Measurements from ENCODE around the gene SLC43A3. TPM values are rescaled to one million over a fixed set of nuclear protein-coding genes. Genes with fewer than 3 reads are reported as not detected.

SLC43A3 gene
- 10.8 TPM for total RNA-seq (ENCODE audit: unreplicated experiment)
- long read RNA-seq, partial matches to known transcripts = 0 of 5 reads
- long read RNA-seq, other reads (novel, unspliced or antisense) = 2 of 5 reads

DNA sequence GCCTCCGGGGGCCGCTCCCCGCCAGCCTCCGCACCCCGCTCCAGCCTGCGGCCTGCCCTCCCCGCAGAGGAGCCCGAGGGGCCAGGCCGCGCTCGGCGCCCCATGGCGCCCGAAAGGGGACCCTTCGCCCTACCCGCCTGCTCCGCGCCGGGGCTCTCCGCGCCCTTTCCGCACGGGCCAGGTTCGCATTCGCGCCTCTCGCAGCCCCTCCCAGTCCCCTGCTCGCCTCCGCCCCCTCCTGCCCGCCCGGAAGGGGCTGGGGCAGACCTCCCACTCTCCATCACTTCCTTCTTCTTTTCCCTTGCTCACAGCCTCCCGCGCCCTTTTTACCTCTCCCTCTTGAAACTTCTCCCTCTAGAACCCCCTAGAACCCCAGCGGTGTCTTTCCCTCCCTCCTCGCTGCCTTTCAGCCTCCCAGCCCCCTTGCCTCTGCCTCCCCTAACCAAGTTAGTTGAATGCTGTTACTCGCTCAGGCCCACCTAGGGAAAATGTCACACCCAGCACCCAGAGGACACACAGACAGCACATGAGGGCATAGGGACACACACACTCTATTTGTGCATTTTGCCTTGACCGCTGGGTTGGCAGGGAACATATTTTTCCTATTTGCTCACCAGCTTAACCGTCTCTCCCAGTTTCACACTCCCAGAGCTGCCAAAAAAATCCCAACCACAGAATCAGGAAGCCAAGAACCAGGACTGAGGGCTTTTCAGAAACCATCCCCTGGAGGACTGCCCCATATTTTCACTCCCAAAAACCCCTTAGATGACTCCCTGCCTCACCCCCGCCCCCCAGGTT lies at the start of gene SLC43A3:
TSS of gene SLC43A3 (minus strand) at position 193 of the 798 bp plus-strand sequence. CDS start 949 bp downstream, outside the sequence.
- H3K27me3 Mint-ChIP-seq (ENCODE audit: unreplicated experiment) = peaks cover 5% of the 10 kb centered on the region
- peaks cover 5% of the 10 kb centered on the region for H3K4me1 Mint-ChIP-seq (ENCODE audit: low read depth, unreplicated experiment)
- peak; percentile 71 for DNase-seq
- H3K9me3 Mint-ChIP-seq (ENCODE audit: unreplicated experiment) = peaks cover 4% of the 10 kb centered on the region
- TF ChIP-seq, protein P1, sequence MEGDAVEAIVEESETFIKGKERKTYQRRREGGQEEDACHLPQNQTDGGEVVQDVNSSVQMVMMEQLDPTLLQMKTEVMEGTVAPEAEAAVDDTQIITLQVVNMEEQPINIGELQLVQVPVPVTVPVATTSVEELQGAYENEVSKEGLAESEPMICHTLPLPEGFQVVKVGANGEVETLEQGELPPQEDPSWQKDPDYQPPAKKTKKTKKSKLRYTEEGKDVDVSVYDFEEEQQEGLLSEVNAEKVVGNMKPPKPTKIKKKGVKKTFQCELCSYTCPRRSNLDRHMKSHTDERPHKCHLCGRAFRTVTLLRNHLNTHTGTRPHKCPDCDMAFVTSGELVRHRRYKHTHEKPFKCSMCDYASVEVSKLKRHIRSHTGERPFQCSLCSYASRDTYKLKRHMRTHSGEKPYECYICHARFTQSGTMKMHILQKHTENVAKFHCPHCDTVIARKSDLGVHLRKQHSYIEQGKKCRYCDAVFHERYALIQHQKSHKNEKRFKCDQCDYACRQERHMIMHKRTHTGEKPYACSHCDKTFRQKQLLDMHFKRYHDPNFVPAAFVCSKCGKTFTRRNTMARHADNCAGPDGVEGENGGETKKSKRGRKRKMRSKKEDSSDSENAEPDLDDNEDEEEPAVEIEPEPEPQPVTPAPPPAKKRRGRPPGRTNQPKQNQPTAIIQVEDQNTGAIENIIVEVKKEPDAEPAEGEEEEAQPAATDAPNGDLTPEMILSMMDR (IDR thresholded peaks at IDR 0.05; ENCODE audit: partially characterized antibody, unreplicated experiment) = no peak
- no peaks in the 10 kb centered on the region for H3K36me3 Mint-ChIP-seq (ENCODE audit: unreplicated experiment)
- no peak within 1 kb of the TSS for H3K27ac Mint-ChIP-seq (ENCODE audit: unreplicated experiment)
- H3K4me3 Mint-ChIP-seq (ENCODE audit: unreplicated experiment) = peak within 1 kb of the TSS; percentile 77

DNA sequence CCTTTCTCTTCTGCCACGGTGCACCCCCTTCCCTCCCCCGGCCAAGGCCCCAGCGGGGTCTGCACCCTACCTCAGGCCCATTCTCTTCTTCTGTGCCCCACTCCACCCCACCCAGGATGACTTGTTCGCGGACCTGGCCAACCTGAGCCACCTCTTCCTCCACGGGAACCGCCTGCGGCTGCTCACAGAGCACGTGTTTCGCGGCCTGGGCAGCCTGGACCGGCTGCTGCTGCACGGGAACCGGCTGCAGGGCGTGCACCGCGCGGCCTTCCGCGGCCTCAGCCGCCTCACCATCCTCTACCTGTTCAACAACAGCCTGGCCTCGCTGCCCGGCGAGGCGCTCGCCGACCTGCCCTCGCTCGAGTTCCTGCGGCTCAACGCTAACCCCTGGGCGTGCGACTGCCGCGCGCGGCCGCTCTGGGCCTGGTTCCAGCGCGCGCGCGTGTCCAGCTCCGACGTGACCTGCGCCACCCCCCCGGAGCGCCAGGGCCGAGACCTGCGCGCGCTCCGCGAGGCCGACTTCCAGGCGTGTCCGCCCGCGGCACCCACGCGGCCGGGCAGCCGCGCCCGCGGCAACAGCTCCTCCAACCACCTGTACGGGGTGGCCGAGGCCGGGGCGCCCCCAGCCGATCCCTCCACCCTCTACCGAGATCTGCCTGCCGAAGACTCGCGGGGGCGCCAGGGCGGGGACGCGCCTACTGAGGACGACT lies 49.3 kb upstream of the SLC43A3 start:
- Mint-ChIP-seq H3K27ac (ENCODE audit: unreplicated experiment) (peak overlapping the region; percentile 66), H3K27me3 (ENCODE audit: unreplicated experiment) (peaks cover 35% of the 10 kb centered on the region), H3K36me3 (ENCODE audit: unreplicated experiment) (peaks cover 5% of the 10 kb centered on the region), H3K4me3 (ENCODE audit: unreplicated experiment) (peak overlapping the region; percentile 71), H3K9me3 (ENCODE audit: unreplicated experiment) (peaks cover 33% of the 10 kb centered on the region), H3K4me1 (ENCODE audit: low read depth, unreplicated experiment) (peaks cover 52% of the 10 kb centered on the region)
- TF ChIP-seq, protein P1 (IDR thresholded peaks at IDR 0.05; ENCODE audit: partially characterized antibody, unreplicated experiment) = no peak
- DNase-seq = peak; percentile 51

DNA sequence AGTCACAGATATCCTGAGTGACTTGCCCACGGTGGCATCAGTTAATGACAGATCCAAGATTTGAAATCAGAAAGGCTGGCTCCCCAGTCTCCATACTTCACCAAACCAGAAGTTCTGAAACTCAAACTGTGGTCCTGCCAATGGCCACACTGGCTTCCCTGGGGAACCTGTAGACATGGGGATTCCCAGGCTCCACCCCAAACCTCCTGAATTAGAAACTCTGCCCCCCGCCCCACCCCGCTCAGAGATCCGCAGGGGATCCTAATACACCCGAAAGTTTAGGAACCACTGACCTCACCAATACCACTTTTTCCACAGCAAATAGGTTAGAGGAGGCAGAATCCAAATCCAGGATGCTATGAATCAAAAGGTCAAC lies 48.7 kb upstream of the SLC43A3 start:
- TF ChIP-seq, protein P1 (IDR thresholded peaks at IDR 0.05; ENCODE audit: partially characterized antibody, unreplicated experiment) = no peak
- H3K27me3 Mint-ChIP-seq (ENCODE audit: unreplicated experiment) = peaks cover 34% of the 10 kb centered on the region
- peaks cover 31% of the 10 kb centered on the region for H3K9me3 Mint-ChIP-seq (ENCODE audit: unreplicated experiment)
- H3K4me3 Mint-ChIP-seq (ENCODE audit: unreplicated experiment) = peak overlapping the region; percentile 71
- DNase-seq = no peak
- peaks cover 5% of the 10 kb centered on the region for H3K36me3 Mint-ChIP-seq (ENCODE audit: unreplicated experiment)
- peak overlapping the region; percentile 66 for H3K27ac Mint-ChIP-seq (ENCODE audit: unreplicated experiment)
- peaks cover 46% of the 10 kb centered on the region for H3K4me1 Mint-ChIP-seq (ENCODE audit: low read depth, unreplicated experiment)

DNA sequence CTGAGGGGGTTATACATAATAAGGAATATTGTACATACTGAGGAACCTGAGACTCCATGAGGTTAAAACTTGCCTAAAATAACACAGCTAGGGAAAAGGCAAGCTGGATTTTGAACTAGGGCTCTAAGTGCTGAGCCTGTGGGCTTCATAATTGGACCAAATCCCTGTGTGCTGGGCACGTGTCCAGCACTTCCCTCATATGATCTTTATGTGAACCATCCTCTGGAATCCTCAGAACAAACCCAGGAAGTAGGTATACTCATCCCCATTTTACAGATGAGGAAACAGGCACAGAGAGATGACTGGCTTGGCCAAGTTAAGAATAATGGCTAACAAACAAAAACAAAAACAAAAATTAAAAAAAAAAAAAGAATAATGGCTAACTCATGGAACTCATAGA lies 48.3 kb upstream of the SLC43A3 start:
- H3K9me3 Mint-ChIP-seq (ENCODE audit: unreplicated experiment) = peaks cover 29% of the 10 kb centered on the region
- H3K27ac Mint-ChIP-seq (ENCODE audit: unreplicated experiment) = no peak overlapping the region
- TF ChIP-seq, protein P1 (IDR thresholded peaks at IDR 0.05; ENCODE audit: partially characterized antibody, unreplicated experiment) = no peak
- H3K4me3 Mint-ChIP-seq (ENCODE audit: unreplicated experiment) = no peak overlapping the region
- no peak for DNase-seq
- peaks cover 34% of the 10 kb centered on the region for H3K27me3 Mint-ChIP-seq (ENCODE audit: unreplicated experiment)
- H3K4me1 Mint-ChIP-seq (ENCODE audit: low read depth, unreplicated experiment) = peaks cover 43% of the 10 kb centered on the region
- peaks cover 5% of the 10 kb centered on the region for H3K36me3 Mint-ChIP-seq (ENCODE audit: unreplicated experiment)

DNA sequence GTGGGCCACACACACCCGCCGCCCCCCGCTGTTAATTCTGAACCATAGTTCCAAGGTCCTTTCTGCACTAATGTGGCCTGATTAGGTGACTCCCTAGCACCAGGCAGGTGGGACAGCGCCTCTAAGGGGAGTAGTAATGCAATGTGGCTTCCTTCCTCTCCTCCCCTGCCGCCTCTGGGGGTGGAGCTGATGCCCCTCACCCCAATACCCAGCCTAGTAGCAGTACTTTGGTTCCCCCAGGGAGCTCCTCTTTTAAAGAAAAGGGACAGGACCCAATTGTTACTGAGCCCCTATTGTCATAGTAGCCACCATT lies 47.8 kb upstream of the SLC43A3 start:
- Mint-ChIP-seq H3K36me3 (ENCODE audit: unreplicated experiment) (peaks cover 5% of the 10 kb centered on the region), H3K4me3 (ENCODE audit: unreplicated experiment) (no peak overlapping the region), H3K9me3 (ENCODE audit: unreplicated experiment) (peaks cover 28% of the 10 kb centered on the region), H3K27ac (ENCODE audit: unreplicated experiment) (no peak overlapping the region), H3K4me1 (ENCODE audit: low read depth, unreplicated experiment) (peaks cover 41% of the 10 kb centered on the region), H3K27me3 (ENCODE audit: unreplicated experiment) (peaks cover 34% of the 10 kb centered on the region)
- no peak for DNase-seq
- TF ChIP-seq, protein P1 (IDR thresholded peaks at IDR 0.05; ENCODE audit: partially characterized antibody, unreplicated experiment) = no peak
